IPS DF 19.7 (cell line): ENCODE results near the gene SHLD1.

Experiments used
- DNase-seq: peaks from one replicate; pipeline ENCODE4 v3.0.0-alpha.2; 2013; ENCODE audit warnings: low read depth, low spot score

Gene SHLD1

DNA sequence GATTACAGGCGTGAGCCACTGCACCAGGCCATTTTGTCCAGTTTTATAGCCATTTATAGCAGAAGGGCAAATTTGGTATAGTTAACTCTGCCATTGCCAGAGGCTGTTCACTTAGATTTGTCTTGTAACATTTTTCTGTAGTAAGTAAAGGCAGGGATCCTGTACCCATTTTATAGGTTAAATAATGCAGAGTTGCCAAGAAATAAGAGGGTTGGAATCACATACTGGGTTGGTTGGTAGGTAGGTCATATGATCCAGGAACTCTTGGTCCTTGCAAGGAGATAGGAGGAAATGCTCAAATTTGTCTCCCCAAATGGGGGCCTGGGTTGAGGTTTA, 68.1 kb downstream of the SHLD1 start:
- DNase-seq, result no peak

- DNase-seq, result no peak
These were observed 70.5 kb downstream of the SHLD1 start for GRCh38 chr20:5820738-5821137.

DNA sequence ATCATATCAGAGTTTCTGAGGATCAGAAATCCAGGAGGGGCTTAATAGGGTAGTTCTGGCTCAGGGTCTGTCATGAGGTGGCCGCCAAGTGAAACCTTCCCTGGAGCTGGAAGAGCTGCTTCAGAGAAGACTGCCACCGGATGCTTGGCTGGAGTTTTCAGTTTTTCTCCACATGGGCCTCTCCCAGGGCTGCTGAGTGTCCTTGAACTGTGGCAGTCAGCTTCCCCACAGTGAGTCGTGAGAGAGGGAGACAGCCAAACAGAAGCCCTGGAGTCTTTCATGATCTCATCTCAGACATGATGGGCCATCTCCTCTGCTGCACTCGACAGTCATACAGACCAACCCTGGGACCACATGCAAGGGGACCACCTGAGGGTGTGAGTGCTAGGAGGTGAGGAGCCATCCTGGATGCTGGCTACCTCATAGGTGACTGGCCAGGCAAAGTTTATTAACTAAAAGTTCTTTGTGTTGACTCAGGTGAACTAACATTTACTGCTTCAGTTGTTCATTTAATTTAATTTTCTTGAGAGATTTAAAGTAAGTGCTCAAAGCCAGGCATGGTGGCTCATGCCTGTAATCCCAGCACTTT, 71.5 kb downstream of the SHLD1 start:
- no peak for DNase-seq

- no peak for DNase-seq
These were observed 72.4 kb downstream of the SHLD1 start for GRCh38 chr20:5822569-5822968.

- DNase-seq, result no peak
These were observed 75.0 kb downstream of the SHLD1 start for GRCh38 chr20:5825130-5825719.

GRCh38 chr20:5827098-5827853, 77.1 kb downstream of the SHLD1 start:
- DNase-seq, result no peak

DNA sequence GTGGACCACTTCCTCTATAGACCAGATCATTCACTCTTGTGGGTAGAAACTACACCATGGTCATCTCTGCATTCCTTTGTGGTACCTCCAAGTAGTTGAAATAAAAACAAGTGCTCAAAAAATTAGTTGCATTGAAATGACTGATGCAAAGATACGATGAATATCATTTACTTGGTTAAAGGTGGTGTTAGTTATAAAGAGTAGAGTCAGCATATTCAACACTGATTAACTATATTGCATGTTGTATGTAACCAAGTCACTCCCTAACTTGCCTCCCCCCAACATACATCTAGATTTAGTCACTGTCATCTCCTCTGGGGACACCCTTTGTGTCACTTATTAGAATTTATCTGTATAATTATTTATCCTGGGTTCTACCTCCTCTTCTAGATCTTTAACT, 77.7 kb downstream of the SHLD1 start:
- no peak for DNase-seq

GRCh38 chr20:5829241-5829809, 79.1 kb downstream of the SHLD1 start:
- no peak for DNase-seq

DNA sequence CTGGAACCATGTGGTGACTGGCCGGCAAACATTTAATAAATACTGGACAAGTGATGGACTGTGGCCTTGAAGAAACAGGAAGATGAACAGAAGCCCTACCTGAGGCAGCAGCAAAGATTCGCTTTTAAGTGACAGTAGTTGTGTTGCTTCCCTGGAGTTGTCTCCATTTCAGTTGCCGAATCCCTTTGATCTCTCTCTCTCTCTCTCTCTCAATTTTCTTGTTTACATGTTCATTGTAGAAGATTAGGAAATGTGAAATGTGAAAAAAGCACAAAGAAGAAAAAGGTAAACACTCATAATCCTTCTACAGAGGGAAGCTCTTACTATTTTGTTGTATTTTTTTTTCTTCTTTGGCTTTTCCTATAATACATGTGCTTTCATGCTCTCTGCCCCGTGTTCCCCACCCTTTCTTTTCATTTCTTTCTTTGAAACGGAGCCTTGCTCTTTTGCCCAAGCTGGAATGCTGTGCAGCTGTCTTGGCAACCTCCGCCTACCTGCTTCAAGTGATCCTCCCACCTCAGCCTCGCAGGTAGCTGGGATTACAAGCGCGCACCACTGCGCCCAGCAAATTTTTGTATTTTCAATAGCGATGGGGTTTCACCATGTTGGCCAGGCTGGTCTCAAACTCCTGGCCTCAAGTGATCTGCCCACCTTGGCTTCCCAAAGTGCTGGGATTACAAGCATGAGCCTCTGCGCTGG, 81.5 kb downstream of the SHLD1 start:
- DNase-seq, result no peak

DNA sequence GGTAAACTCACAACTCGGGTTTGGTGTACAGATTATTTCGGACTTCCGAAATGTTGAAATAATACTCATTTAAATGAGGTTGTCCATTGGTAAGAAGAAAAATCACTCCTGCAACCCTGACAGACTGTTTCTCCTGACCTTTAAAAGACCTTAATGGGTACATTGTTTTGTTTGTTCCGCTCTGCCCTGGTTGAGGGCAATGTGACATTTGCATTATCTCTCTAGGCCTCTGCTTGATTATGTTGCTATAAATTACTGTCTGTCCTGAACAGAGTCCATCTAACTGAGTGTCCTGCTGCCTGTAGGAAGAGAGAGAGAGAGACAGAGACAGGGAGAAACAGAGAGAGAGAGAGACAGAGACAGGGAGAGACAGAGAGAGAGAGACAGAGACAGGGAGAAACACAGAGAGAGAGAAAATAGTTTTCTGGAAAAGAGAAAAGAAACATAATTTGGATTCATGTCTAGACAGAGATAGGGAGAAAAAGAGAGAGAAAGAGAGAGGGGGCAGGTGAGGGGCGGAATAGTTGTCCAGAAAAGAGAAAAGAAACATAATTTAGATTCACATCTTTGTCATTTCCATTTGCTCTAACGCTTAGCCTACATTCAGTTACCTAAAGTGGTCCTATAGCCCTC, 83.2 kb downstream of the SHLD1 start:
- no peak for DNase-seq

DNA sequence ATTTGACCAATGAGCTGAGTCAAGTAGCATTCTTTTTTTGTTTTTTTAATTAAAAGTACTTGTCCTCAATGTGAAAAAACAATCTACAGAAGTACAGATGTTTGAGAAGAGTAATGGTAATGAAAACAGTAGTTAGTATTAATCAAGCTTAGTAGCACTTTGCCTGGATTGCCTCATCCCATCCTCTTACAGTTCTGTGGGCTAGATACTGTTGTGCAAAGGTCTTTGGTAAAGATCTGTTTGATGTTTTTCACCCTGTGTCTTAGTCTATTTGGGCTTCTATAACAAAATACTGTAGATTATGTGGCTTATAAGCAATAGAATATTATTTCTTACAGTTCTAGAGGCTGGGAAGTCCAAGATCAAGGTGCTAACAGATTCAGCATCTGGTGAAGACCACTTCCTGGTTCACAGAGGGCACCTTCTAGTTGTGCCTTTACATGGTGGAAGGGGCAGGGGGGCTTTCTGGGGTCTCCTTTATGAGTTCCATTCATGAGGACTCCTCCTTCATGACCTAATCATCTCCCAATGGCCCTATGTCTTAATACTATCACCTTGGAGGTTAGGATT, 84.3 kb downstream of the SHLD1 start:
- no peak for DNase-seq

- no peak for DNase-seq
These were observed 85.2 kb downstream of the SHLD1 start for GRCh38 chr20:5835321-5835821.

GRCh38 chr20:5835871-5836270, 85.7 kb downstream of the SHLD1 start:
- no peak for DNase-seq

DNA sequence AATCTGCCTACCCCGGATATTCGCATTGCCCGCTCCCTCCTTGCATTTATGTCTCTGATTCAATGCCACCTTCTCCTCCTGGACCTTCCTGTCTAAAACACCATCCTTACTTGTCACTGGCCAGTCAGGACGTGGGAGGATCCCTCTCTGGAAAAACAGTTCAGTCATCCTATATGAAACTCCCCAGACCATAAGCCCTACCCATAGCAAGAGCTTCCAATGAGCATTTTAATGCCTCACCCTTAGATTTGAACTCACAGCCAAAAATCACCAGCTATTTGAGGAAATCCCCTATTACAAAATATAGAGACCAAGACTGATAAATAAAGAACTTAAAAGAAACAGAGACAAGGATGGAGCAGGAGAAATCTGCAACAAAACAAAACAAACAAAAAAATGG, 86.4 kb downstream of the SHLD1 start:
- DNase-seq, result no peak

GRCh38 chr20:5840411-5841002, 90.3 kb downstream of the SHLD1 start:
- DNase-seq, result no peak

DNA sequence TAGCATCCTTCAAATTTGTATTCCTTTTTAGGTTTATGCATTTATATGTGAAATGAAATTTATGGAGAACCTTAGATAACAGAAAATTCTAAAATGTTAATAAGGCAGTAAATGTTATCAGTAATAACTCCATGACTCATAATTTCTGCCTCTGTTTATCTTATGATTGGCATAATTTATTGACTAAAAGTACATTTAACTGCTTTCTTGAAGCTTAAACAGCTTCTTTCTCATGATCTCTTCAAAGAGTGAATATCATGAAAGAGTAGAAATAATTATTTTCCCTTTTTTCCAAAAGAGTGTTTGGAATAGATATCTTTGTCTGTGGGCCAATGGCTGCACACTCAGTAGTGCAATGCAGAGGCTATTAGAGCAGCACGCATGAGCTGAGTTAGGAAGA, 91.3 kb downstream of the SHLD1 start:
- no peak for DNase-seq

DNA sequence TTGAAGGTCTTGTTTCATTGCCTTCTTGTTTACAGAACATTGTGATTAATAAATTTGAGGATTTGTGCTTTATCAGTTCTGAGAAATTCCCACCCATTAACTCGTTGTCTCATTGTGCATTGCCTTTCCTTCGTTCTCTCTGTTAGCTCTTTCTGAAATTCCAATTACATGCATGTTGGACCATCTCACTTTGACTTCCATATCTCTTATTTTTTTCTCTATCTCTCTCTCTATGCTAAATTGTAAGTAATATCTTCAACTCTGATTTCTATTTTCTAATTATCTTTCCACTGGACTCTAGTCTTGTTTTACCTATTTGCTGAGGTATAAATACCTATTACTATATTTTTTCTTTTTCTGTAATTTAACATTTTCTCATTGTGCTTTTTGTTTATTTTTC, 92.3 kb downstream of the SHLD1 start:
- DNase-seq, result no peak

- DNase-seq, result no peak
These were observed 92.9 kb downstream of the SHLD1 start for GRCh38 chr20:5843054-5843592.

DNA sequence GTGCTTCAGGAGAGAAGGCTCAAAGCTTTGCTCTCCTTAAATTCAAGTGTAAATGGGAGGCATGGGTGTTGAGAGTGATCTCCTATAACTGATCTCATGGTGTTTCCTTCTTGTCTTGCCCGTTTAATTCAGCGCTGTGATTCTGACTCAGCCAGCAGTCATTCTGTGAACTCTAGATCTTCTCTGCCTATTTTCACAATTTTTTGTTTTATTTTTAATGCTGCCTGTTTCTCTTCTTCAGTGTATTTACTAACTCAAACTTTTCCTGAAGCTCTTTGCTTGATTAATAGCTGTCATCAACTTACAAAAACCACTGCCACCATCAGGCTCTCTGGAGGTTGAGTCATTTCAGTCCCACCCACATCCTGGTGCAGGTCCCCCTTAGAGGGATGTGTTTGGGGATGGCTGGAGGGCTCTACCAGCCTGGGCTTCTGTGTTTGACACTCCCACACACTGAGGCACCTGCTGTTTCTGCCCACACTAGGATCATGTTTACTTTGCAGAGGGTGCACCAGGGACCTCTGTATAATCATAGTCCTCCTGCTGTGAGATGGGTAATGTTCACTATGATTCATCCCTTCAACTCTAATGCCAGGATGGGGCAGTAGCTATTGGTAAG, 94.0 kb downstream of the SHLD1 start:
- no peak for DNase-seq
